Measurements from ENCODE around the gene JAKMIP1.

JAKMIP1 gene

GRCh38 chr4:5980436-5981155 is 219.8 kb downstream of the JAKMIP1 start:
- no peak for DNase-seq

GRCh38 chr4:5979981-5980380 is 220.4 kb downstream of the JAKMIP1 start:
- DNase-seq = no peak

- DNase-seq = no peak
Observed at GRCh38 chr4:5976921-5977320, 223.4 kb downstream of the JAKMIP1 start.

- no peak for DNase-seq
Observed at GRCh38 chr4:5976431-5976830, 223.9 kb downstream of the JAKMIP1 start.

All from KG1 (cell line).